Sciatic nerve (tissue), 2 donors: Measurements from ENCODE around the gene ARSD. TPM values are rescaled to one million over a fixed set of nuclear protein-coding genes. Genes with fewer than 3 reads are reported as not detected.
A peak's percentile ranks its signal among the peaks of the same experiment; 100 is the strongest.
"Not testable (repeated sequence)": the region's sequence is repeated elsewhere in the genome, so short reads cannot be mapped to it uniquely, and the experiment has no call there.

Experiments used
- ATAC-seq: fragments of 200-7000 bp; cut with Tn5 transposase; one replicate; pipeline ENCODE4 v1.9.1; 2020; ENCODE audit warnings: mild to moderate bottlenecking, moderate library complexity
- DNase-seq: peaks from one replicate; pipeline ENCODE4 v3.0.0-alpha.2; 2020; ENCODE audit warnings: low spot score
- intact Hi-C: fragments of 100-400 bp; cut with DNase I; formaldehyde crosslinking; loops from one replicate; pipeline ENCODE4 v1.14.2; 2022
- total RNA-seq: library from RNA; stranded (reverse); fragmentation: NEBNext Ultra II Directional; extraction: Animal tissue kit (Norgen Biotek cat#: 25700); gene quantifications from one replicate; pipeline ENCODE4 v1.2.1, GENCODE V29; 2021
- donor health status: DM: no; HTN: no; CAD: no.
- donor health status: DM: no; HTN: no; CAD: no.

The ARSD gene
- total RNA-seq, result 20.1 TPM

- intact Hi-C loops, result no loop called here
- peak; percentile 97 for ATAC-seq
- DNase-seq, result peak; percentile 96
Observed at GRCh38 chrX:2928583-2929434, at the start of gene ARSD. TSS of gene ARSD (minus strand) at chrX:2929339. CDS start at chrX:2929275, 64 bp downstream.

DNA sequence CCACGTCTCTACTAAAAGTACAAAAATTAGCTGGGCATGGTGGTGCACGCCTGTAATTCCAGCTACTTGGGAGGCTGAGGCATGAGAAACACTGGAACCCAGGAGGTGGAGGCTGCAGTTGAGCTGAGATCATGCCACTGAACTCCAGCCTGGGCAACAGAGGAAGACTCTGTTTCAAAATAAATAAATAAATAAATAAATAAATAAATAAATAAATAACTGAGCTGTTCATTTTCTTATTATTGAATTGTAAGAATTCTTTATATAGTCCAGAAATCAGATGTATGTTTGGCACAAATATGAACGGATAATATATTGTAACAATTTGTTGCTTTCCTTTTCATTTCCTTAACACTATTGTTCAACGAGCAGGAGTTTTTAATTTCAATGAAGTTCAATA, 49.5 kb upstream of the ARSD start:
- intact Hi-C loops, ATAC-seq, DNase-seq: not testable (repeated sequence)

GRCh38 chrX:2974961-2975360, 45.8 kb upstream of the ARSD start:
- no peak for DNase-seq
- no peak for ATAC-seq
- intact Hi-C loops, result no loop called here

- no peak for DNase-seq
- ATAC-seq, result no peak
- intact Hi-C loops, result no loop called here
Observed at GRCh38 chrX:2972391-2972790, 43.3 kb upstream of the ARSD start.

GRCh38 chrX:2969021-2969420, 39.9 kb upstream of the ARSD start:
- intact Hi-C loops, result no loop called here

DNA sequence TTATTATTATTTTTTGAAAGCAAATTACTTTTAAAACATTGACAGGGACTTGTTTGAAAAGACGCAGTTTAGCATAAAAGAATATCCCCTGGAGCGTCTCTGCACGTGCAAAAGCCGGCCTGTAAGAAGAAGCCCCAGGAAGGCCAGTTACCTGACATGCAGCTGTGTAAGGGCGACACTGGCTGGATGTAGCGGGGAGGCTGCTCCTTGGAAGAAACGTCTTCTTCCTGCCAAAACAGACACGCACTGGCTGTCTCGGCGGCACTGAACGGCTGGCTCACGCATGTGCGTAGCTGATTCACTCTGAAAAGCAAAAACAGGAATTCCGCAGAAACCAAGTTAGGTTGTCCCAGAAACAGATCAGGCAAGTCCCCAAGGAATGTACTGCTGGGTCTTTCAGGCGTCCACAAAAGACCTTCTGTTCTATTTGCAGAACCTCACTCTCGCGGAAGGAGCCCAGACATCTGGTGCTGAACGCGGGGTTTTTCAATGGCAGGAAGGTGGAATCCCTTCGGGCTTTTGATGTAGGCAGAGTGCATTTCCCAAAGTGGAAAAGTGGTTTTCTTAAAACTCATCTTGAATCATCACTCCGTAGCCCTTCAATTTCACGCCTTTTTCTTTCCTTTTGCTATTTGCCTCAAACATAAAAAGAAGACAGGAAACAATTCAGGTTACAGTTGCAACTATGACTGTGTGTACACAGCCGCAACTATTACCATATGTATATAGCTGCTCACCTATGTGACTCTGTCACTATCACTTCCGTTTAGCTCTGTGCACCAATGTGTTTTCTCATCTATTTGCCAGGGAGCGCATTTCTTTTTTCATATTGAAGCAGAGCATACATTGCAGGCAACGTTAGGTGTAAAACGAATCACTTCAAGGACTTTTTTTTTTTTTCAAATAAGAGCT, 39.1 kb upstream of the ARSD start:
- ATAC-seq (peak; percentile 90), DNase-seq (peak; percentile 58)
- intact Hi-C loops, result no loop called here

More at GRCh38 chrX:2969021-2969420, 39.9 kb upstream of the ARSD start:
- no peak for DNase-seq
- ATAC-seq, result no peak

DNA sequence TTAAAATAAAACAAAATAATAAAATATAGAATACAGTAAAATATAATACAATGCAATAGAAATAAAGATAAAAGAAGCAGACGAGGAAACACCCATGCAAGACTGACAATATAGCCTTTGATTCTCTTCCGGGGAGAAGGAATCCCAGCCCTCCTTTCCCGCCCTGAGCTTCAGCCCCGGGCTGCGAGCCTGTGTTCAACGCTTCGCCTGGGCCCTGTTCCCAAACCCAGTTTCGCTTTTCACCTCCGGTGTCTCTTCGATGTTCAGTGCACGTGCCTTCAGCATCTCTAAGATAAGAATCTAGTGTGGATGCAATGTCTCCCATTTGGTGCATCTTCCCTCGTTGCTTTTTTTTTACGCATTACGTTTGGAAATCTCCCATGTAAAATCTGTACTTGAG, 38.4 kb upstream of the ARSD start:
- DNase-seq (no peak), ATAC-seq (peak; percentile 23)
- intact Hi-C loops, result no loop called here

DNA sequence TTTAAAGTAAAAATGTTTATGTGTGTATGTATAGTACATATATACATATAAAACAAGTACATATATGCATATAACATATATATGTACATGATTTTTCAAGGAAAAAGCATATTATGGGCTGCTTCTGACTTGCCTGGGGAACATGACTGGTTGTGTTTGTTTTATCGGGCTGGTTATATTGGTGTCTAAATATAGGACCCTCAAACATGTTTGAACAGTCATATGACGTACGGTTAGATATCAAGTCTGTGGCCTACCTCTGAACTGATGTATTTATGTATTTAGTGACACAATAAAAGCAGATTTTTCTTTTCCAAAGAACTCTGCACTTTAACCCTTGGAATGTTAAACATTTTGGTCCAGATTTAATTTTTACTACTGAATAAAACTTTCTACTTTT, 37.9 kb upstream of the ARSD start:
- ATAC-seq (no peak), DNase-seq (no peak)
- intact Hi-C loops, result no loop called here

DNA sequence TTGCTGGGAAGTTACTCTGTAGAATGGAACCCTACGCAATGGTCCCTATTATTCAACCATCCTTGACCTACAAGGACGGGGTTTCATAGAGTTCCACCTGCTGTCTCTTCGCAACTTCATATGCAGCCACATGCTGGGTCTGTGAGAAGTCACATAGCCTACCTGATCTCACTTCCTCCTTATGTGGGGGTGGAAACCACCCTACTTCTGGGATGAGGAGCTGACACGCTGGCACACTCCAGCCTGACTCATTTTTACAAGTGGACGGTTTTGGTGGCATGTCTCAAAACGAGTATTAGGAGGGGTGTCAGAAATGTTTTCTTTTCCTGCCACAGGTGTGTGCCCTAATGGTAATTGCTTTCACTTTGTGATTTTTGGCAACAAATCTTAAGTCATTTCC, 36.8 kb upstream of the ARSD start:
- intact Hi-C loops, result no loop called here
- ATAC-seq (no peak), DNase-seq (no peak)

GRCh38 chrX:2963992-2964794, 35.1 kb upstream of the ARSD start:
- ATAC-seq, intact Hi-C loops: not testable (repeated sequence)

DNA sequence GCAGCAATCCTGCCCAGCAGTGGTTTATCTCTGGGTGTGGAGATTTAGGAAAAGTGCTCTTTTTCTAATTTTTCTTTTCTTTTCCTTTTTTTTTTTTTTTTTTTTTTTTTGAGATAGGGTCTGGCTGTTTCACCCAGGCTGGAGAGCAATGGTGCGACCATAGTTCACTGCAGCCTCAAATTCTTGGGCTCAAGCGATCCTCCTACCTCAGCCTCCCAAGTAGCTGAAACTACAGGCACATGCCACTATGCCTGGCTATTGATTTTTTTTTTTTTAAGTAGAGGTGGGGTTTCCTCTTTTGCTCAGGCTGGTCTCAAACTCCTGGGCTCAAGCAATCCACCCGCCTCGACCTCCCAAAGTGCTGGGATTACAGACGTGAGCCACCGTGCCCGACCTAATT, 34.3 kb upstream of the ARSD start:
- ATAC-seq, DNase-seq, intact Hi-C loops: not testable (repeated sequence)

More at GRCh38 chrX:2963992-2964794, 35.1 kb upstream of the ARSD start:
- not testable (repeated sequence) for DNase-seq

DNA sequence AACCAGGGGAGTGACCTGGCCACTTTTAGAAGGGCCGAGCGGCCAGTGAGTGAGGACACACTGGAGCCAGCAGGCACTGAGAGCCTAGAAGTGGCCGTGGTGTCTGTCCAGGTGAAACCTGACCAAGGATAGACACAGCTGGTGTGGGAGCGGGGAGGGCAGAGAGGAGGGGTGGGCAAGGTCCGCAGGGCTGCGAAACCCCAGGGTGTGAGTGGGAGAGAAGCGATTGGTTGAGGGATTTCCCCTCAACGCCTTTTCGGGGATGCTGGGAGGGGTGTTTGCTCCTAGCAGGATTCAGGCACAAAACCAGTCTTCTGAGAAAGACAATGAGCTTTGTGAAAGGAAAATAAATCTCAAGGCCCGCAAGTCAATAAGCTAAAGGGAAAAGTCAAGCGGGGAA, 33.2 kb upstream of the ARSD start:
- DNase-seq (no peak), ATAC-seq (no peak)
- intact Hi-C loops, result no loop called here

GRCh38 chrX:2960861-2961515, 31.8 kb upstream of the ARSD start:
- no peak for ATAC-seq

DNA sequence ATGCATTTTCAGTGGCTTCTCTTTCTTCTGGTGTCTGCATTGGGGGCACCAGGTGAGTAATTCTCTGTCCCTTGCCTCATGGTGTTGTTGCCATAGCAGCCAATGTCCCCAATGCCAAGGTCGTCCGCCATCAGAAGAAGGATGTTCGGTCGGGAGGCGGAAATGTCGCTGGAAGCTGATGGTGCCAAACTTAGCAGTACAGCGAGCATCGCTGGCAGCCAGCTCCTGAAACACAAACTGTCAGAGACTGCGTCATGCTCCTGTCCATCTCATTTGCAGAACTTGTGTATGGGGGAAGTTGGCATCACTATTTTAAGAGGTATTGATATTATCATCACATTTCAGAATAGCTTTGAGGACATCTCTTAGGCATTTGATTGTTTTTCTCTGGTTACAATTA, 29.1 kb upstream of the ARSD start:
- DNase-seq (no peak), ATAC-seq (no peak)
- intact Hi-C loops, result no loop called here

More at GRCh38 chrX:2960861-2961515, 31.8 kb upstream of the ARSD start:
- DNase-seq, result no peak
- intact Hi-C loops, result no loop called here

DNA sequence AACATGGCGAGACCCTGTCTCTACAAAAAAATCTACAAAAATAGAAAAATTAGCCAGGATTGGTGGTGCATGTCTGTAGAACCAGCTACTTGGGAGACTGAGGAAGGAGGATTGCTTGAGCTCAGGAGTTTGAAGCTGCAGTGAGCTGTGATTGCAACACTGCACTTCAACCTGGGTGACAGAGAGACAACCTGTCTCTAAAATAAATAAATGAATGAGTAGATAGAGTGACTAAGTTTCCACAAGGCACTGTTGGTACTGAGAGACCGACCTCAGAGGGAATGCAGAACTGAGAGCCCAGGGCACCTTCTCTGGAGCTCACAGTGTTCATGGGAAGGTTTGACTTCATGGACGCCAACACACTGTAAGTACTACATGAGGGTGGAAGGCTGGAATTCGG, 26.7 kb upstream of the ARSD start:
- ATAC-seq, result no peak
- no peak for DNase-seq
- intact Hi-C loops, result no loop called here

DNA sequence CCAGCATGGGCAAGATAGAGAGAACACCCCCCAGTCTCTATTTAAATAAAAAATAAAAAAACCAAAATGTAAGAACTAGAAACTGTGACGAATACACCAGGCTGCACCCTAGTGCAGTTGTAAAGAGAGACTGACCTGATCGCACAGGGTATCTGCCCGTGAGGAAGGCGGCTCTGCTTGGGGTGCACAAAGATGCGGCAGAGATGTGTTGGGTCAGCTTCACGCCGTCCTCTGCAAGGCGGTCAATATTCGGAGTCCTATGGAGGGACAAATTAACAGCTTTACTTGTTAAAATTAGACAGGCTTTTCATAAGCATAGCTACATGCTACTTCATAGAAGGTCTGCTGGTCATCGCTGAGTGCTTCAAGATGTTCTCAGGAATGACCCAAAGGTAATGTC, 26.1 kb upstream of the ARSD start:
- no peak for ATAC-seq
- intact Hi-C loops, result no loop called here
- DNase-seq, result no peak

DNA sequence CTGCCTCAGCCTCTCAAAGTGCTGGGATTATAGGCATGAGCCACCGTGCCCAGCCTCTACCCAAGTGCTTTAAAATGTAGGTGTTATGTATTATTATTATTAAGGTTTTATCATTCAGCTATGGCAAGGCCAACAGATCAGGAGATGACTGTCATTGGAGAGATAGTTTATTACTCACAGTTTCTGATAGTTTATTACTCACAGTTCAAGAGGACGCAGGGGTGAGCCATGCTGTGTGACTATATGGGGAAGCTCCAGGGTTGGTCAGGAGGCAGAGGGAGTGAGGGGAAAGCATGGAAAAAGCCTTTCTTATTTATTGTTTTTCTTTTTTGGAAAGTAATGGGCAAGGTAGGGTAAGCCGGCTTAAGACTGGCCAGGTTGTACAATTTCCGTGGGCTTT, 25.4 kb upstream of the ARSD start:
- ATAC-seq, result no peak
- intact Hi-C loops, result no loop called here
- no peak for DNase-seq

- ATAC-seq, intact Hi-C loops, DNase-seq: not testable (repeated sequence)
Observed at GRCh38 chrX:2937942-2938341, 8.8 kb upstream of the ARSD start.
